ENCODE measurements around the gene GAB3.
A peak's percentile ranks its signal among the peaks of the same experiment; 100 is the strongest.
"Not testable (repeated sequence)": the region's sequence is repeated elsewhere in the genome, so short reads cannot be mapped to it uniquely, and the experiment has no call there.

GAB3 gene

GRCh38 chrX:154715825-154716224, 35.1 kb downstream of the GAB3 start:
- FAIRE-seq (no peak), DNase-seq (ENCODE audit: insufficient read length, low spot score) (no peak)
- TF ChIP-seq POLR2A (IDR thresholded peaks at IDR 0.05; ENCODE audit: low read depth, low read length), result no peak
- TF ChIP-seq SPI1 (IDR thresholded peaks at IDR 0.05; ENCODE audit: low read depth, low read length), result no peak
- TF ChIP-seq POLR2AphosphoS5 (IDR thresholded peaks at IDR 0.05; ENCODE audit: low read depth, low read length), result no peak
- no peak for TF ChIP-seq PAX5 (IDR thresholded peaks at IDR 0.05; ENCODE audit: insufficient read depth, low read length, severe bottlenecking)
- TF ChIP-seq POU2F2 (IDR thresholded peaks at IDR 0.05; ENCODE audit: low read depth, low read length), result no peak
- no peak for TF ChIP-seq TAF1 (IDR thresholded peaks at IDR 0.05; ENCODE audit: low read depth, low read length)

GRCh38 chrX:154714925-154715324, 36.0 kb downstream of the GAB3 start:
- TF ChIP-seq POLR2A (IDR thresholded peaks at IDR 0.05; ENCODE audit: low read depth, low read length) (no peak), PAX5 (IDR thresholded peaks at IDR 0.05; ENCODE audit: insufficient read depth, low read length, severe bottlenecking) (no peak), TAF1 (IDR thresholded peaks at IDR 0.05; ENCODE audit: low read depth, low read length) (no peak), POLR2AphosphoS5 (IDR thresholded peaks at IDR 0.05; ENCODE audit: low read depth, low read length) (no peak), POU2F2 (IDR thresholded peaks at IDR 0.05; ENCODE audit: low read depth, low read length) (no peak), SPI1 (IDR thresholded peaks at IDR 0.05; ENCODE audit: low read depth, low read length) (no peak)
- FAIRE-seq (peak; percentile 66), DNase-seq (ENCODE audit: insufficient read length, low spot score) (no peak)

GRCh38 chrX:154712781-154713740, 37.8 kb downstream of the GAB3 start:
- peak; percentile 100 for FAIRE-seq
- TF ChIP-seq TAF1 (IDR thresholded peaks at IDR 0.05; ENCODE audit: low read depth, low read length) (no peak), POLR2A (IDR thresholded peaks at IDR 0.05; ENCODE audit: low read depth, low read length) (no peak), PAX5 (IDR thresholded peaks at IDR 0.05; ENCODE audit: insufficient read depth, low read length, severe bottlenecking) (no peak), POLR2AphosphoS5 (IDR thresholded peaks at IDR 0.05; ENCODE audit: low read depth, low read length) (no peak), SPI1 (IDR thresholded peaks at IDR 0.05; ENCODE audit: low read depth, low read length) (no peak), POU2F2 (IDR thresholded peaks at IDR 0.05; ENCODE audit: low read depth, low read length) (no peak)

GRCh38 chrX:154711264-154711663, 39.6 kb downstream of the GAB3 start:
- FAIRE-seq, result peak; percentile 76
- TF ChIP-seq POLR2A (IDR thresholded peaks at IDR 0.05; ENCODE audit: low read depth, low read length) (no peak), SPI1 (IDR thresholded peaks at IDR 0.05; ENCODE audit: low read depth, low read length) (no peak), PAX5 (IDR thresholded peaks at IDR 0.05; ENCODE audit: insufficient read depth, low read length, severe bottlenecking) (no peak), POU2F2 (IDR thresholded peaks at IDR 0.05; ENCODE audit: low read depth, low read length) (no peak), TAF1 (IDR thresholded peaks at IDR 0.05; ENCODE audit: low read depth, low read length) (no peak), POLR2AphosphoS5 (IDR thresholded peaks at IDR 0.05; ENCODE audit: low read depth, low read length) (no peak)

More at GRCh38 chrX:154712781-154713740, 37.8 kb downstream of the GAB3 start:
- DNase-seq (ENCODE audit: insufficient read length, low spot score), result peak; percentile 18

GRCh38 chrX:154710309-154710708, 40.6 kb downstream of the GAB3 start:
- no peak for TF ChIP-seq TAF1 (IDR thresholded peaks at IDR 0.05; ENCODE audit: low read depth, low read length)
- TF ChIP-seq POLR2AphosphoS5 (IDR thresholded peaks at IDR 0.05; ENCODE audit: low read depth, low read length), result no peak
- no peak for TF ChIP-seq SPI1 (IDR thresholded peaks at IDR 0.05; ENCODE audit: low read depth, low read length)
- TF ChIP-seq POU2F2 (IDR thresholded peaks at IDR 0.05; ENCODE audit: low read depth, low read length), result no peak
- TF ChIP-seq POLR2A (IDR thresholded peaks at IDR 0.05; ENCODE audit: low read depth, low read length), result no peak
- no peak for TF ChIP-seq PAX5 (IDR thresholded peaks at IDR 0.05; ENCODE audit: insufficient read depth, low read length, severe bottlenecking)
- no peak for DNase-seq (ENCODE audit: insufficient read length, low spot score)
- no peak for FAIRE-seq

More at GRCh38 chrX:154711264-154711663, 39.6 kb downstream of the GAB3 start:
- DNase-seq (ENCODE audit: insufficient read length, low spot score), result no peak

GRCh38 chrX:154698630-154699248, 52.1 kb downstream of the GAB3 start:
- FAIRE-seq (no peak), DNase-seq (ENCODE audit: insufficient read length, low spot score) (no peak)
- TF ChIP-seq POLR2AphosphoS5 (IDR thresholded peaks at IDR 0.05; ENCODE audit: low read depth, low read length) (no peak), TAF1 (IDR thresholded peaks at IDR 0.05; ENCODE audit: low read depth, low read length) (no peak), PAX5 (IDR thresholded peaks at IDR 0.05; ENCODE audit: insufficient read depth, low read length, severe bottlenecking) (no peak), POU2F2 (IDR thresholded peaks at IDR 0.05; ENCODE audit: low read depth, low read length) (no peak)

- DNase-seq (ENCODE audit: insufficient read length, low spot score), result no peak
- peak; percentile 41 for FAIRE-seq
- no peak for TF ChIP-seq POU2F2 (IDR thresholded peaks at IDR 0.05; ENCODE audit: low read depth, low read length)
- TF ChIP-seq POLR2AphosphoS5 (IDR thresholded peaks at IDR 0.05; ENCODE audit: low read depth, low read length), result no peak
- no peak for TF ChIP-seq TAF1 (IDR thresholded peaks at IDR 0.05; ENCODE audit: low read depth, low read length)
- TF ChIP-seq POLR2A (IDR thresholded peaks at IDR 0.05; ENCODE audit: low read depth, low read length), result no peak
Measured at GRCh38 chrX:154696676-154697045, 54.2 kb downstream of the GAB3 start.

GRCh38 chrX:154695911-154696675, 54.8 kb downstream of the GAB3 start:
- FAIRE-seq, result peak; percentile 28
- no peak for DNase-seq (ENCODE audit: insufficient read length, low spot score)
- TF ChIP-seq POU2F2 (IDR thresholded peaks at IDR 0.05; ENCODE audit: low read depth, low read length) (no peak), POLR2AphosphoS5 (IDR thresholded peaks at IDR 0.05; ENCODE audit: low read depth, low read length) (no peak), PAX5 (IDR thresholded peaks at IDR 0.05; ENCODE audit: insufficient read depth, low read length, severe bottlenecking) (no peak), SPI1 (IDR thresholded peaks at IDR 0.05; ENCODE audit: low read depth, low read length) (no peak), TAF1 (IDR thresholded peaks at IDR 0.05; ENCODE audit: low read depth, low read length) (no peak), POLR2A (IDR thresholded peaks at IDR 0.05; ENCODE audit: low read depth, low read length) (no peak)

- FAIRE-seq (no peak), DNase-seq (ENCODE audit: insufficient read length, low spot score) (no peak)
- no peak for TF ChIP-seq PAX5 (IDR thresholded peaks at IDR 0.05; ENCODE audit: insufficient read depth, low read length, severe bottlenecking)
- no peak for TF ChIP-seq POLR2AphosphoS5 (IDR thresholded peaks at IDR 0.05; ENCODE audit: low read depth, low read length)
- TF ChIP-seq TAF1 (IDR thresholded peaks at IDR 0.05; ENCODE audit: low read depth, low read length), result no peak
- no peak for TF ChIP-seq POLR2A (IDR thresholded peaks at IDR 0.05; ENCODE audit: low read depth, low read length)
- TF ChIP-seq SPI1 (IDR thresholded peaks at IDR 0.05; ENCODE audit: low read depth, low read length), result no peak
- TF ChIP-seq POU2F2 (IDR thresholded peaks at IDR 0.05; ENCODE audit: low read depth, low read length), result no peak
Measured at GRCh38 chrX:154693394-154693793, 57.5 kb downstream of the GAB3 start.

- not testable (repeated sequence) for FAIRE-seq; DNase-seq (ENCODE audit: insufficient read length, low spot score)
Measured at GRCh38 chrX:154690438-154690837, 60.4 kb downstream of the GAB3 start.

- DNase-seq (ENCODE audit: insufficient read length, low spot score); FAIRE-seq: not testable (repeated sequence)
Measured at GRCh38 chrX:154672084-154672483, 78.8 kb downstream of the GAB3 start.

- not testable (repeated sequence) for FAIRE-seq
Measured at GRCh38 chrX:154670848-154671247, 80.0 kb downstream of the GAB3 start.

More at GRCh38 chrX:154670848-154671247, 80.0 kb downstream of the GAB3 start:
- not testable (repeated sequence) for DNase-seq (ENCODE audit: insufficient read length, low spot score)

Data from GM12891 (cell line).